ENCODE results near the gene TACR2.

TACR2 gene

GRCh38 chr10:69400936-69401335, 15.8 kb downstream of the TACR2 start:
- no peak for DNase-seq

GRCh38 chr10:69398466-69398865, 18.3 kb downstream of the TACR2 start:
- DNase-seq = no peak

GRCh38 chr10:69397972-69398371, 18.7 kb downstream of the TACR2 start:
- DNase-seq = no peak

- DNase-seq = no peak
These were observed 22.7 kb downstream of the TACR2 start for GRCh38 chr10:69394020-69394419.

GRCh38 chr10:69392481-69393000, 24.2 kb downstream of the TACR2 start:
- DNase-seq = peak; percentile 61

GRCh38 chr10:69391158-69391557, 25.6 kb downstream of the TACR2 start:
- no peak for DNase-seq

- DNase-seq = no peak
These were observed 26.8 kb downstream of the TACR2 start for GRCh38 chr10:69389827-69390490.

- DNase-seq = no peak
These were observed 28.2 kb downstream of the TACR2 start for GRCh38 chr10:69388488-69388887.

- DNase-seq = no peak
These were observed 29.2 kb downstream of the TACR2 start for GRCh38 chr10:69387500-69387899.

- DNase-seq = no peak
These were observed 31.0 kb downstream of the TACR2 start for GRCh38 chr10:69385454-69386350.

GRCh38 chr10:69384320-69384719, 32.4 kb downstream of the TACR2 start:
- no peak for DNase-seq

- no peak for DNase-seq
These were observed 33.2 kb downstream of the TACR2 start for GRCh38 chr10:69383558-69383957.

- no peak for DNase-seq
These were observed 34.2 kb downstream of the TACR2 start for GRCh38 chr10:69382382-69383117.

GRCh38 chr10:69379800-69380199, 36.9 kb downstream of the TACR2 start:
- no peak for DNase-seq

- no peak for DNase-seq
These were observed 38.8 kb downstream of the TACR2 start for GRCh38 chr10:69377933-69378332.

- DNase-seq = no peak
These were observed 39.5 kb downstream of the TACR2 start for GRCh38 chr10:69377191-69377590.

- no peak for DNase-seq
These were observed 40.1 kb downstream of the TACR2 start for GRCh38 chr10:69376662-69377061.

- DNase-seq = peak; percentile 86
These were observed 41.2 kb downstream of the TACR2 start for GRCh38 chr10:69375307-69376151.

- DNase-seq = no peak
These were observed 41.8 kb downstream of the TACR2 start for GRCh38 chr10:69374931-69375306.

GRCh38 chr10:69374242-69374641, 42.5 kb downstream of the TACR2 start:
- peak; percentile 86 for DNase-seq

GRCh38 chr10:69372126-69372980, 44.4 kb downstream of the TACR2 start:
- no peak for DNase-seq
